Stimulated activated naive CD8-positive, alpha-beta T cell treated with anti-CD3 and anti-CD28 coated beads, Interleukin-15, Interleukin-2, amounts not matched to agents 100 U/mL and 50 U/mL, for 24 hours (primary cell): ENCODE data around the gene PTPRR.

Source experiments
- ATAC-seq: fragments of 150-1000 bp; cut with Tn5 transposase; one replicate; pipeline ENCODE4 v1.10.0; 2021
- DNase-seq: peaks from one replicate; pipeline ENCODE4 v3.0.0; 2021

The PTPRR gene

DNA sequence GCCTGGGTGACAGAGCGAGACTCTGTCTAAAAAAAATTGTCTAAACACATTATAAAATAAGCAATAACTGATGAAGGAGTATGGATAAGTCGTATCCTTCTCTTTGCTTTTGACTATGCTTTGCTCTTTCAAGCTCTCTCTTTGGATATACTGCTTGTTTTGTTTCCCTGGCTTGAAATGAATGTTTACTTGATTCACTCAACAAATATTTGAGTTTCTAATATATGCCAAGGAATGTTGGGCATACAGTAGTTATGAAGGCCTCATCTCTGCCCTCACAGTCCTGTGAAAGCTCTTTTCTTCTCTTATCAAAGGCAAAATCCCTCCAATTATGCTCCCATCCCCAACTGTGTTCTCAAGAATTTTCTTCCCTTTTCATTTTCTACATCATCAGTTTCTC lies 123.5 kb downstream of the PTPRR start:
- DNase-seq = no peak
- no peak for ATAC-seq

DNA sequence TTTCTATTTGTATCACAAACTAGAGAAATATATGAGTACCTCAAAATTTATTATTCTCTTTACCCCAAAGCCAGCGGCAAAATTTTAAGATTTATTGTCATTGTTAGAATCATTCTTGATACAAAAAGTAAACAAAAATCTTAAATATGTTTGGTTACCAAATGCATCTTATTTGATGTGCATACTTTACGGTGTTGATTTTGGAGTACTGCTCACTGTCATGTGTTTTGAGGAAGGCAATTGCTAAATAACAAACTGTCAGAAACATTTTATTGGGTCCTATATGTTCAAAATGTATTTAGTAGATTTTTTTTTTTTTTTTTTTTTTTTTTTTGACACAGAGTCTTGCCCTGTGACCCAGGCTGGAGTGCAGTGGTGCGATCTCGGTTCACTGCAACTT lies 124.9 kb downstream of the PTPRR start:
- no peak for DNase-seq
- ATAC-seq = no peak

GRCh38 chr12:70794131-70794530 lies 126.4 kb downstream of the PTPRR start:
- DNase-seq (no peak), ATAC-seq (no peak)

- no peak for DNase-seq
- ATAC-seq = no peak
Measured at GRCh38 chr12:70788774-70789173, 131.8 kb downstream of the PTPRR start.

DNA sequence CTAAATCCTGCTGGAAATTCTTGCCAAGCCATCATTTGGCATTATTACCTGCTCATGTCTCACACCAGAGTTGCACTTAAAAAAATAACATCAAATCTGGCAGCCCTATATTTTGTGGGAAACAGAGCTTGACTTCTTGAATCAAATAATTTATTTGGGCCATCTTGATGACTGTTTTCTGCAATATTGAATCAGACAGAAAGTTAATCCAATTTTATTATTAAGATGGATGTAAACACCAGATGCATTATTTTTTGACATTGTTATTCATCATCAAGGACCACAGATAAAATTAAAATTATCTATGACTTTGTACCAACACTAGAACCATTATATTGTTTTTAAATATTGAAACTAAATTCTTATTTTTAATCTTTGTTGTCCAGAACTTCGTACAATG lies 132.9 kb downstream of the PTPRR start:
- no peak for ATAC-seq

DNA sequence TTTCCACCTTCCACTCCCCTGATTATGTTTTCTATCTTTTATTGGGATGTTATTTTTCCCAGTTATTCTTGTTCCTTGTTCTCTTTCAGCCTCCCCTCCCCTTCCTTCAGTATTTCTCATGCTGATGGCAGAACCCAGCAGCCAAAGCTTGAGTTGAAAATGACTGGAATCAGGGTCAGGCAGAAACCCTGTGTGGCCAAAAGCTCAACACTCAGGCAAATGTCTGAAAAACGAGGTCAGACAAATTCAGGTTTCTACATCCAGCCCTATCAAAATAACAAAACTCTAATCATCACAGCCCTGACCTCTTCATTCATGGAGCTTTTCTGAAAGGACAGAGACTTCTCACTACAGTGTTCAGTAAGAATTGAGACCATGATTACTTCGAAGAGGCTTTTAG lies 134.6 kb downstream of the PTPRR start:
- DNase-seq (no peak), ATAC-seq (no peak)

More for the DNA sequence above, 132.9 kb downstream of the PTPRR start:
- DNase-seq = no peak

DNA sequence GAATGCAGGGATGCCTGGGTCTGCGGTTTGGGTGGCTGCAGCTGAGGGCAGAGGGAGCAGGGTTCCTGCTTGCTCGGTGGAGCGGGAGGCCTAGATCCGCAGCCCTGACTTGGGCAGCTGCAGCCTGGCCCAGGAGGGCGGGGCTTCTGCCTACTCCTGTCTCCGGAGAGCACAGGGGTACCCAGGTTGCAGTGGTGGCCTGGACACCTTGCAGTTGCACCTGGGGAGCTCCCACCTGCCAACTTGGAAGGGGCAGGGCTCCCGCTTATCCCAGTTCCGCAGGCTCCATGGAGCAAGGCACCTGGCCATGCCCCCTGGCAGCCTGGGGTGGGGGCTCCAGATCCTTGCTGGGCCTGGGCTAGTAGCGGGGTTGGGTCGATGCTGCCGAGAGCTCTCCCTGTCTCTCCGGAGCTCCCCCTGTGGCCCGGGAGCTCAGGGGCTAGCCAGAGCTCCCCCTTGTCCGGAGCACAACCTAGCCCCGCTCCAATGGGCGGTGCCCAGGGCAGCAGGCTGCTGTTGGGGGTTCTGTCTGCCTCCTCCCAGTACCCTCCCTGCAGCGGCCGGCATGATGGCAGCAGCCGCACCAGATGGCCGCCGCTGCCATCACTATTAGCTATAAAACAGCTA lies 136.4 kb downstream of the PTPRR start:
- no peak for ATAC-seq
- DNase-seq = no peak

- DNase-seq (no peak), ATAC-seq (no peak)
Measured at GRCh38 chr12:70783455-70783854, 137.1 kb downstream of the PTPRR start.

DNA sequence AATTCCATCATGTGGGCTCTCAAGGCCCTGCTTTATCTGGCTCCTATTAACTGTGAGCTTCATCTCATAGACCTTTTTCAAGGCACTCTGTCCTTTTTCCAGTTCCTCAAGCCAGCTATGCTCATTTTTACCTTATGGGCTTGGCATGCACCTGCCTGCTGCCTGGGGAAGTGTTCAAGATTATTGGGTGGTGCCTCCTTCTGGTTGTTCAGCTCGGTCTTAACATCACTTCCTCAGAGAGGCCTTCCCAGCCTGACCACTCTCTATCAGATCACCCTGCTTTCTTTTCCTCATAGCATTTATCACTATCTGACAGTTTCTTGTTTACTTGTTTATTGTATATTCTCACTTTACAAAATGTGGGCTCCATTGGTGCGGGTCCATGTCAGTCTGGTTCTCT lies 141.3 kb downstream of the PTPRR start:
- no peak for DNase-seq
- ATAC-seq = no peak

- no peak for DNase-seq
- no peak for ATAC-seq
Measured at GRCh38 chr12:70774055-70774454, 146.5 kb downstream of the PTPRR start.

- DNase-seq = no peak
- no peak for ATAC-seq
Measured at GRCh38 chr12:70772836-70773235, 147.7 kb downstream of the PTPRR start.

DNA sequence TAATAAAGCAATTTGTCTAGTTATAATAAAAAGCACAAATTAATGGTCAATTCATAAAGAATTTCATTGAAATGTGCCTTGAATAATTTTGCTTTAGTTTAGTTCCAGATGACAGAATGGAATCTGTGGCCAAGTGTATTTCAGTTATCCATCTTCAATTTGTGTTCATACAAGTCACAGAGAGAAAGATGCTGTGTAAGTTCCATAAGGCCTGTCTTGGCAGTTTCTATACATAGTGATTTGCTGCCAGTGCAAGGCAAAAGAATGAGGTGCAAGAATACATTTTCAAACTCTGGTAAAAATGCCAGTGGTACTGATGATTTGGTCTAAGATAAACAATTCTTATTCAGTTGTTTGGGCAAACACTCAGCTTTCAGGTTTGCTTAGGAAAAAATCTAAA lies 149.0 kb downstream of the PTPRR start:
- no peak for ATAC-seq
- no peak for DNase-seq

- DNase-seq (no peak), ATAC-seq (no peak)
Measured at GRCh38 chr12:70763666-70764065, 156.9 kb downstream of the PTPRR start.

DNA sequence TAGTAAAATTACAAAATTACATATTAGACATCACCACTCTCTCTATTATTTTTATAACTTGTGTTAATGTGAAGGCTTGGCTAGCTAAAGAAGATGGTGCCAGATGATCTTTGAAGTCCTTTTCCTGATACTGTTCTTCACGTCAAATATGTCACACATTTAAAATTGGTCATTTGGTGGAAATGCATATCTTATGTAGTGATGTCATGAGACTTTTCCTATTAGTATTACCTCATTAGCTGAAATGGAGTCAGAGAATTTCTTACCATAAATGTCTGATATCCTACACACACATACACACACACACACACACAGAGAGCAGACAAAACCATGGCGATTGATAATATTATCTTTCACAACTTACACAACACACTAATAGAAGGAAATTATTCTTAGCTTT lies 158.5 kb downstream of the PTPRR start:
- DNase-seq = no peak

DNA sequence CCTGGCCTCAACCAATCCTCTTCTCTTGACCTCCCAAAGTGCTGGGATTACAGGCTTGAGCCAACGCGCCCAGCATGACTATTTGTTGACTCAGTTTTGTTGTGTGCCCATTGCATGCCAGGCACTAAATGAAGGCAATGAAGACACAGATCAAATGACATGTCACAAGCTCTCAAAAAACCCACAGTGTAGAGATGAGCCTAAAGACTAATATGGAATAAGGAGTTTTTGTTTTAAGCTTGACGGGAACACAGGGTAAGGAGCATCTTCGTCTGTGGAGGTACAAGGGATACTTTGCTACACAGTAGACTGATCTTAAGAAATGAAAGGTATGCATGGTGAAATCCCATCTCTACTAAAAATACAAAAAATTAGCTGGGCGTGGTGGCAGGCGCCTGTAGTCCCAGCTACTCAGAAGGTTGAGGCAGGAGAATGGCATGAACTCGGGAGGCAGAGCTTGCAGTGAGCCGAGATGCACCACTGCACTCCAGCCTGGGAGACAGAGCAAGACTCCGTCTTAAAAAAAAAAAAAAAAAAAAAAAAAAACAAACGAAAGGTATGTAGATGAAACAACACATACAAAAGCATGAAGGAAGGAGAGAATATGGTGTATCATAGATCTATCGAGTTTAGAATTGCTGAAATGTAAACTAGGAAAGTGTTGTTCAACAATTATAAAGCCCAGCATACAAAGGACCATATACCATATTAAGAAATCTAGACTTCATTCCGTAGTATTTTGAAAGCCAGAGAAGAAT lies 161.2 kb downstream of the PTPRR start:
- ATAC-seq (no peak), DNase-seq (no peak)

More for the DNA sequence above, 158.5 kb downstream of the PTPRR start:
- ATAC-seq = no peak

- no peak for ATAC-seq
- DNase-seq = no peak
Measured at GRCh38 chr12:70758494-70758845, 162.1 kb downstream of the PTPRR start.

DNA sequence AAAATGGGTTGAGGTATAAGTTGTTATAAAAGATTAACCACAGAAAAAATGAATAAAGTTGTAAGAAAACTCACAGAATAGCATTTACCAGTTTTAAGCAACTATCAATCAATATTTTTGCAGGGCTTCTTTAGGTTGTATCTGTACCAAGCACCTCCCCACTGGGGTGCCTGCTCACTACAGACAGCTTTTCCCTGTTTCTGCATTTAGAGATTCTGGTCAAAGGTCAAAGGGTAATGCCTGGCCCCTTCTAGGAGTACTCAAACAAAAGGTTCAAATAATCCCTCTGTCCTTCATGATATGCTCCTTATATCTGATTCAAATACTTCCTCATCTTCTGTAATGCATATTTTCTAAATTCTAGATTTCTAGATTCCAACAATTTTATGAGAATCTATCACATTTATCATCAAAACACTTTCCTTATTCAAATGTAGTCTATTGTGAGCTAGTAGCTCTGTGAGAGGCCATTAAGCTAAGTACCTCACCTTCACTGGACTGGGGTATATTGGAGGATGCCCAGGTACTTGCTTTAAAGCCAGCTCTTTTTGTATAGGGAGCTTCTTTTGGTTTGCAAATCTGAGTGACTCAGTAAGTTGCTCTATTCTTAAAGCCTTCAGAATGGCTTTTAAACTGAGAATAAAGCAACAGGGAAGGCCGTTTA lies 162.6 kb downstream of the PTPRR start:
- no peak for ATAC-seq

DNA sequence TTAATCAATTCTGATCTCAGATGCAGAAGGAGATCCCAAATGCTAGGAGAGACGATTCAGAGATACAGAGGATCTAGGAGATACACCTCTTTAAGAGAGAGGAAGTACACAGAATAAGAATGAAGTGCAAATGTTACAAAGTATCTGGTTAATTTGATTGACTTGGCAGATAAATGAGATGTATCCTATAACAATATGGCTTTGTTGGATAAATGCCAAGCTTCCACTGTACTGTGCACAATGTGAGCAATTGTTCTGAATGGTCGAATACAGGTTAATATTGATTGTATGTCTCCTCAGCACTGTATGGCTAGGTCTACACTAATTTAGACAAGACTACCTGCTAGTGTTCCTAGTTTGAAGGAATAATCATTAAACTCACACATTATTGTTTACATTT lies 163.7 kb downstream of the PTPRR start:
- ATAC-seq (no peak), DNase-seq (no peak)

More for the DNA sequence above, 162.6 kb downstream of the PTPRR start:
- DNase-seq = no peak

DNA sequence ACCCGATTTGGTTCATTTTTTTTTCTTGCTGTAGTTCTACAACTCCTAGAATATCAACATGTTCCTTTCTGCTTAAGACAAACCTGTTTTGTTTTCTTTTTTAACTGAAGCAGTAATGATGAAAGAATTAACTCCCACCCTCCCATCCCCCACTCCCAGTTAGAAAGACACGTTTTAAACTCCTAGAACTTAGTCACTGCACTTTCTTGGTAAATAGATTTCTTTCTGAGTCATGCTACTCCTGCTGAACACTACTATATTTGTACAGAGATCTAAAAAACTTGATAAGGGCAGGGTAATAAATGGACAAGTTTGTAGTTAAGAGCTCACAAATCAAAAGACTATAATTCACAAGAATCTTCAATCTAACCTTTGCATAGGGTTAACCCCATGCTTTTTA lies 164.4 kb downstream of the PTPRR start:
- DNase-seq (no peak), ATAC-seq (no peak)

DNA sequence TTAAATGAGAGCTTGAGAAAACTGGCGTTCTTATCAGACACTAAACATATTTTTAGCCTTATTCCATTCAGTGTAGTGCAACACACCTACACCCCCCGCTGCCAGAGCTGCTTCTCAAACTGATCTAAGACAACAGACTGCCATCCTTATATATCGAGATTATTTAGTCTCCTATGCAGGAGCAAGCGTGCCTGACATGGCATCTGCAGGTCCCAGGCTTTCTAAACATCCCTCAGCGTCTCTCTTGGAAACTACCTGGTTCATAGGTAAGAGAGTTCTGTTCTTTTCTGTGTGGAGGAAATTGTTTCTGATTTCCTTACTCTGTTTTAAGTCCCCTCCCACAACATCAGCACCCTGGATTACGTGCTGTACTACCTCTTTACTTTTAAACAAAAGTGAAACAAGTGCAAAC lies 166.2 kb downstream of the PTPRR start:
- no peak for ATAC-seq
- DNase-seq = no peak

DNA sequence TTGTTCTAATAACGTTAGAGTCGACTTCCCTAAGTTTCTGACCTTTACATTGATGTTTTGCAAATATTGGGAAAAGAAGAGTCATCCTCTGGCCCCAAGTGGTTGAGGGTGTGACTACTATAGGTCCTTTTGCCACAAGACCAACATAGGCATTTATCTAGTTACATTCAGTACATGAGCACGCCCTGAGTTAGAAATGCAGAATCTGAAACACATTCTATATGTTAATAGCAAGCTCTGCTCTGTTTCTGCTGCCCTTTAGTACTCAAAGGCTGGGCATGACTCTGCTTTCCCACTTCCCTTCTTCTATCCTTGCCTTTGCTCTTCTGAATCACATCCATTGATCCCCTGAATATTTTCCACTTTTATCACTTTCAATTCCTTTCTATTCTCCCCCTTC lies 168.2 kb downstream of the PTPRR start:
- ATAC-seq = no peak
- DNase-seq = no peak

GRCh38 chr12:70749931-70750330 lies 170.6 kb downstream of the PTPRR start:
- ATAC-seq (no peak), DNase-seq (no peak)

- no peak for DNase-seq
- ATAC-seq = no peak
Measured at GRCh38 chr12:70748809-70749208, 171.7 kb downstream of the PTPRR start.
